OCI-LY1 (cell line): Measurements from ENCODE around the gene BTRC.
"Not testable (repeated sequence)": the region's sequence is repeated elsewhere in the genome, so short reads cannot be mapped to it uniquely, and the experiment has no call there.

Experiments used
- CTCF ChIP-seq: fragments of 200-600 bp; sonication (generic), shearing (Covaris generic); IDR thresholded peaks from 2 replicates; pipeline ENCODE4 v1.5.1; 2017; ENCODE audit warnings: mild to moderate bottlenecking, antibody characterized with exemption, low read length, moderate library complexity, mixed read lengths
- EZH2 ChIP-seq: fragments of 200-600 bp; sonication (generic), shearing (Covaris generic); IDR thresholded peaks from 2 replicates; pipeline ENCODE4 v1.8.0; 2017; ENCODE audit warnings: borderline replicate concordance, mixed run types, mild to moderate bottlenecking, antibody characterized with exemption, low read length, moderate library complexity, mixed read lengths

- not testable (repeated sequence) for TF ChIP-seq CTCF, EZH2
Observed at GRCh38 chr10:101421967-101422366, 68.0 kb downstream of the BTRC start.
